Gastroesophageal sphincter (tissue), 3 donors: ENCODE data around the gene RHBDF2.

ENCODE experiments used
- EP300 ChIP-seq: sonication (generic); formaldehyde crosslinking; IDR thresholded peaks from one replicate; pipeline ENCODE4 v1.6.1; 2017; ENCODE audit warnings: antibody characterized with exemption, mild to moderate bottlenecking
- POLR2A ChIP-seq, 2 donors: fragments of 450-650 bp; IDR thresholded peaks; one replicate each; pipeline ENCODE4 v1.6.1; 2017; ENCODE audit warnings: antibody characterized with exemption in 2 of 2, mild to moderate bottlenecking in 2 of 2, moderate library complexity in 1 of 2
- POLR2AphosphoS5 ChIP-seq: sonication (generic); formaldehyde crosslinking; IDR thresholded peaks from one replicate; pipeline ENCODE4 v1.6.1; 2017; ENCODE audit warnings: antibody characterized with exemption
- TF ChIP-seq, protein P1 (sequence below), 4 experiments: fragments of 200-600 bp in 2 of 4; fragments of 450-650 bp in 2 of 4; sonication (generic) in 1 of 4; IDR thresholded peaks; one replicate each; pipeline ENCODE4 v1.5.1; 2017 to 2019; ENCODE audit warnings: antibody characterized with exemption in 4 of 4, mild to moderate bottlenecking in 2 of 4, moderate library complexity in 2 of 4

DNA sequence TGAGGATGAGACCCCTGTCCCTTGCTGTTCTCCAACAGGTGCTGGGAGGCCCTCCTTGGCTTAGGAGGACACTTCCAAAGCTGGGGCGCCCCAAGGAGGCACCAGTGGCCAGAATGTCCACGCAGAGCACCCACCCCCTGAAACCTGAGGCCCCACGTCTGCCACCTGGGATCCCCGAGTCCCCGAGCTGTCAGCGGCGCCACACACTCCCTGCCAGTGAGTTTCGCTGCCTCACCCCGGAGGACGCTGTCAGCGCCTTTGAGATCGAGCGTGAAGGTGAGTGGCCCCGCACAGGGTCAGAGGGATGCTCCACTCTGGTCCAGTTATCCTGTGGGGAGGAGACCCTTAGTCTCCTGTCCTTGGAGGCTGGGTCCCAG, 32.6 kb downstream of the RHBDF2 start:
- TF ChIP-seq, protein P1, sequence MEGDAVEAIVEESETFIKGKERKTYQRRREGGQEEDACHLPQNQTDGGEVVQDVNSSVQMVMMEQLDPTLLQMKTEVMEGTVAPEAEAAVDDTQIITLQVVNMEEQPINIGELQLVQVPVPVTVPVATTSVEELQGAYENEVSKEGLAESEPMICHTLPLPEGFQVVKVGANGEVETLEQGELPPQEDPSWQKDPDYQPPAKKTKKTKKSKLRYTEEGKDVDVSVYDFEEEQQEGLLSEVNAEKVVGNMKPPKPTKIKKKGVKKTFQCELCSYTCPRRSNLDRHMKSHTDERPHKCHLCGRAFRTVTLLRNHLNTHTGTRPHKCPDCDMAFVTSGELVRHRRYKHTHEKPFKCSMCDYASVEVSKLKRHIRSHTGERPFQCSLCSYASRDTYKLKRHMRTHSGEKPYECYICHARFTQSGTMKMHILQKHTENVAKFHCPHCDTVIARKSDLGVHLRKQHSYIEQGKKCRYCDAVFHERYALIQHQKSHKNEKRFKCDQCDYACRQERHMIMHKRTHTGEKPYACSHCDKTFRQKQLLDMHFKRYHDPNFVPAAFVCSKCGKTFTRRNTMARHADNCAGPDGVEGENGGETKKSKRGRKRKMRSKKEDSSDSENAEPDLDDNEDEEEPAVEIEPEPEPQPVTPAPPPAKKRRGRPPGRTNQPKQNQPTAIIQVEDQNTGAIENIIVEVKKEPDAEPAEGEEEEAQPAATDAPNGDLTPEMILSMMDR (IDR thresholded peaks at IDR 0.05): no peak
- TF ChIP-seq POLR2AphosphoS5 (no peak), EP300 (no peak), POLR2A (IDR thresholded peaks at IDR 0.05) (no peak)
